SK-N-SH (cell line): ENCODE measurements around the gene PLCG1.

Experiments
- EZH2phosphoT487 ChIP-seq: fragments of 200-600 bp; sonication (generic); IDR thresholded peaks from 2 replicates; pipeline ENCODE4 v1.6.1; 2017; ENCODE audit warnings: low read depth, mixed run types, mild to moderate bottlenecking, antibody characterized with exemption, moderate library complexity, borderline replicate concordance
- FOSL2 ChIP-seq: IDR thresholded peaks from 2 replicates; pipeline ENCODE4 v1.4.0; 2012; ENCODE audit warnings: low read depth, mild to moderate bottlenecking, moderate library complexity, borderline replicate concordance
- GABPA ChIP-seq: IDR thresholded peaks from 2 replicates; pipeline ENCODE4 v1.4.0; 2012; ENCODE audit warnings: low read depth, mild to moderate bottlenecking
- NRF1 ChIP-seq: IDR thresholded peaks from 2 replicates; pipeline ENCODE4 v1.6.1; 2012; ENCODE audit warnings: low read depth, mild to moderate bottlenecking, low read length
- RAD21 ChIP-seq: IDR thresholded peaks from 2 replicates; pipeline ENCODE4 v1.6.1; 2012; ENCODE audit warnings: mild to moderate bottlenecking, low read length
- RCOR1 ChIP-seq: fragments of 150-350 bp; IDR thresholded peaks from 2 replicates; pipeline ENCODE4 v1.6.1; 2017; ENCODE audit warnings: antibody characterized with exemption, low read length
- RXRA ChIP-seq: IDR thresholded peaks from 2 replicates; pipeline ENCODE4 v1.4.0; 2012; ENCODE audit warnings: low read depth, mild to moderate bottlenecking, borderline replicate concordance
- TEAD4 ChIP-seq: IDR thresholded peaks from 2 replicates; pipeline ENCODE4 v1.4.0; 2012; ENCODE audit warnings: mild to moderate bottlenecking, borderline replicate concordance; ENCODE audit not compliant: insufficient read depth
- YY1 ChIP-seq: IDR thresholded peaks from 2 replicates; pipeline ENCODE4 v1.4.0; 2012; ENCODE audit warnings: low read depth, mild to moderate bottlenecking
- TF ChIP-seq, protein P1 (sequence below): fragments of 200-600 bp; sonication (generic); IDR thresholded peaks from 2 replicates; pipeline ENCODE4 v1.6.1; 2017; ENCODE audit warnings: antibody characterized with exemption, mild to moderate bottlenecking, moderate library complexity
- TF ChIP-seq, protein P2 (sequence below): IDR thresholded peaks from 2 replicates; pipeline ENCODE4 v1.4.0; 2012; ENCODE audit warnings: low read depth

DNA sequence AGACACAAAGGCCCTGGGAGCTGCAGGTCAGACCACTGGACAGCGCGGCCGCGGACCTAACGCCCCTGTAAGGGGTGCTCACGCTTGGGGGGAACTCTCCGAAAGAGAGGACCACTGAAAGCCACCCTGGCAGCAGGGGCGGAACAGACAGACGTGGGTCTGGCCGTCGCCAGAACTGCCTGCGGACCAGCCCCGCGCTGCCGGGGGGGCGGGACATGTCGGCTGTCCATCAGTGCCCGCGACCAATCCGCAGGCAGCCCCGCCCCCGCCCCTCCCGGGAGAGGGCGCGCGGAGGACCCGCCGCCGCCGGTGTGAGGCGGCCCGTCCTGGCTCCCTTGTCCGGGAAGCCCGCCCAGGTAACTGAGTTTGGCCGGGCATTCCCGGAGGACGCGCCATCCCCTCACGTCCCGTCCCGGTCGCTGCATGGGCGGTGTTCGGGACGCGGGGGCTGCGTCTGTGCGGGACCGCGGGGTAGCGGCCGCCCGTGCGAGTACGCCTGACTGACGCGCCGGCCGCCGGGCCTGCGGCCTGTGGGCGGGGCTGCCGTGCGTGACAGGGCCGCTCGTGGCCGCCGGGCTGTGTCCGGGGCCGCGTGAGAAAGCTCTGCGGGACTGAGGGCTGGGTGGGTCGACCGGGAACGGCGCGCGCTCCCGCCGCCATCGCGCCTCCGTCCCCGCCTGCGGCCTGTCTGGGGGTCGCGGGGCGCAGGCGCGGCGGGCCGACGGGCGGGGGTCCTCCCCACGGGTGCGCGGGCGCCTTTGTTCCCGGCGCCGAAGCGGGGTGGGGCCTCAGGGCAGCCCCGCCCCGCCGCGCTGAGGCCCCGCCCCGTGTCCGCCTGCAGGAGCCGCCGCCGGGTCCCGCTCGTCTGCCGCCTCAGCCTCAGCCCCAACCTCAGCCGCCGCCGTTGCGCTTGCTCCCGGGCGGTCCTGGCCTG lies at the start of gene PLCG1:
- TF ChIP-seq, protein P1, sequence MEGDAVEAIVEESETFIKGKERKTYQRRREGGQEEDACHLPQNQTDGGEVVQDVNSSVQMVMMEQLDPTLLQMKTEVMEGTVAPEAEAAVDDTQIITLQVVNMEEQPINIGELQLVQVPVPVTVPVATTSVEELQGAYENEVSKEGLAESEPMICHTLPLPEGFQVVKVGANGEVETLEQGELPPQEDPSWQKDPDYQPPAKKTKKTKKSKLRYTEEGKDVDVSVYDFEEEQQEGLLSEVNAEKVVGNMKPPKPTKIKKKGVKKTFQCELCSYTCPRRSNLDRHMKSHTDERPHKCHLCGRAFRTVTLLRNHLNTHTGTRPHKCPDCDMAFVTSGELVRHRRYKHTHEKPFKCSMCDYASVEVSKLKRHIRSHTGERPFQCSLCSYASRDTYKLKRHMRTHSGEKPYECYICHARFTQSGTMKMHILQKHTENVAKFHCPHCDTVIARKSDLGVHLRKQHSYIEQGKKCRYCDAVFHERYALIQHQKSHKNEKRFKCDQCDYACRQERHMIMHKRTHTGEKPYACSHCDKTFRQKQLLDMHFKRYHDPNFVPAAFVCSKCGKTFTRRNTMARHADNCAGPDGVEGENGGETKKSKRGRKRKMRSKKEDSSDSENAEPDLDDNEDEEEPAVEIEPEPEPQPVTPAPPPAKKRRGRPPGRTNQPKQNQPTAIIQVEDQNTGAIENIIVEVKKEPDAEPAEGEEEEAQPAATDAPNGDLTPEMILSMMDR, result no peak
- TF ChIP-seq EZH2phosphoT487 (no peak), RAD21 (no peak), GABPA (no peak), TEAD4 (no peak), RCOR1 (no peak), RXRA (no peak), FOSL2 (no peak), YY1 (no peak), NRF1 (peak; percentile 78)
- TF ChIP-seq, protein P2, sequence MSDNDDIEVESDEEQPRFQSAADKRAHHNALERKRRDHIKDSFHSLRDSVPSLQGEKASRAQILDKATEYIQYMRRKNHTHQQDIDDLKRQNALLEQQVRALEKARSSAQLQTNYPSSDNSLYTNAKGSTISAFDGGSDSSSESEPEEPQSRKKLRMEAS, result peak; percentile 55; the same call in 1 of the 2 replicates
